Trophoblast cell (in vitro differentiated cells and primary cell): Measurements from ENCODE around the gene ATP8A1.

Experiments
- DNase-seq, 2 donors: peaks; one replicate each; pipeline ENCODE4 v3.0.0-alpha.2; 2016
- H2AFZ ChIP-seq: 2 replicates; pipeline ENCODE4 v1.6.1; 2013; ENCODE audit warnings: low read length, moderate library complexity, mild to moderate bottlenecking; ENCODE audit not compliant: insufficient read depth, poor library complexity
- H2AK5ac ChIP-seq: 2 replicates; pipeline ENCODE4 v1.6.1; 2013; ENCODE audit warnings: mild to moderate bottlenecking, low read length
- H2BK120ac ChIP-seq: 2 replicates; pipeline ENCODE4 v1.6.1; 2013; ENCODE audit warnings: low read length, mild to moderate bottlenecking, moderate library complexity; ENCODE audit not compliant: insufficient read depth, poor library complexity
- H2BK12ac ChIP-seq: 2 replicates; pipeline ENCODE4 v1.6.1; 2013; ENCODE audit warnings: mild to moderate bottlenecking, low read length, moderate library complexity
- H2BK5ac ChIP-seq: 2 replicates; pipeline ENCODE4 v1.6.1; 2013; ENCODE audit warnings: low read length, low read depth, moderate library complexity, mild to moderate bottlenecking; ENCODE audit not compliant: poor library complexity
- H3K14ac ChIP-seq: 2 replicates; pipeline ENCODE4 v1.6.1; 2013; ENCODE audit warnings: mild to moderate bottlenecking, low read length
- H3K18ac ChIP-seq: 2 replicates; pipeline ENCODE4 v1.6.1; 2013; ENCODE audit warnings: mild to moderate bottlenecking, low read length
- H3K23ac ChIP-seq: 2 replicates; pipeline ENCODE4 v1.6.1; 2013; ENCODE audit warnings: low read length
- H3K27ac ChIP-seq: 2 replicates; pipeline ENCODE4 v1.5.1; 2013; ENCODE audit warnings: low read depth, mild to moderate bottlenecking, inconsistent platforms, low read length, moderate library complexity
- H3K27me3 ChIP-seq: 2 replicates; pipeline ENCODE4 v1.6.1; 2013; ENCODE audit warnings: inconsistent platforms, mild to moderate bottlenecking, low read length, moderate library complexity; ENCODE audit not compliant: insufficient read depth
- H3K36me3 ChIP-seq, 2 experiments: 1 replicate in 1 of 2; 2 replicates in 1 of 2; pipeline ENCODE4 v1.6.1; 2013; ENCODE audit warnings: low read length in 2 of 2, mild to moderate bottlenecking in 2 of 2, moderate library complexity in 1 of 2; ENCODE audit not compliant: insufficient read depth in 2 of 2, control insufficient read depth in 1 of 2
- H3K4ac ChIP-seq: 2 replicates; pipeline ENCODE4 v1.6.1; 2013; ENCODE audit warnings: low read depth, mild to moderate bottlenecking, low read length, moderate library complexity
- H3K4me1 ChIP-seq, 2 experiments: 1 replicate in 1 of 2; 2 replicates in 1 of 2; pipeline ENCODE4 v1.6.1; 2013; ENCODE audit warnings: low read length in 2 of 2, mild to moderate bottlenecking in 2 of 2, moderate library complexity in 1 of 2; ENCODE audit not compliant: insufficient read depth in 2 of 2, control insufficient read depth in 1 of 2
- H3K4me2 ChIP-seq: 2 replicates; pipeline ENCODE4 v1.6.1; 2013; ENCODE audit warnings: inconsistent platforms, mild to moderate bottlenecking, low read length, moderate library complexity
- H3K4me3 ChIP-seq: 2 replicates; pipeline ENCODE4 v1.5.1; 2013; ENCODE audit warnings: mild to moderate bottlenecking, low read depth, low read length, inconsistent platforms
- H3K79me1 ChIP-seq: one replicate; pipeline ENCODE4 v1.6.1; 2013; ENCODE audit warnings: low read length
- H3K79me2 ChIP-seq: 2 replicates; pipeline ENCODE4 v1.6.1; 2013; ENCODE audit warnings: low read length, mild to moderate bottlenecking; ENCODE audit not compliant: control insufficient read depth, insufficient read depth, poor library complexity
- H3K9ac ChIP-seq: 2 replicates; pipeline ENCODE4 v1.6.1; 2013; ENCODE audit warnings: mild to moderate bottlenecking, low read length
- H3K9me3 ChIP-seq: 2 replicates; pipeline ENCODE4 v1.6.1; 2013; ENCODE audit warnings: low read depth, mild to moderate bottlenecking, control low read depth, inconsistent platforms, low read length; ENCODE audit not compliant: insufficient read depth
- H4K12ac ChIP-seq: 2 replicates; pipeline ENCODE4 v1.6.1; 2013; ENCODE audit warnings: low read depth, mild to moderate bottlenecking, low read length, moderate library complexity
- H4K8ac ChIP-seq: 2 replicates; pipeline ENCODE4 v1.6.1; 2013; ENCODE audit warnings: low read depth, mild to moderate bottlenecking, low read length, moderate library complexity
- H4K91ac ChIP-seq: one replicate; pipeline ENCODE4 v1.6.1; 2013; ENCODE audit warnings: low read depth, mild to moderate bottlenecking, low read length, moderate library complexity
- WGBS: extraction: QIAGEN DNeasy Blood & Tissue Kit; methylation state at CpG from one replicate; pipeline ENCODE4 v1.1.7; 2013; ENCODE audit warnings: missing lambda C conversion rate; ENCODE audit not compliant: insufficient read length, insufficient coverage; ENCODE audit errors: extremely low coverage; 5-methylcytosine and 5-hydroxymethylcytosine counted together

The ATP8A1 gene

DNA sequence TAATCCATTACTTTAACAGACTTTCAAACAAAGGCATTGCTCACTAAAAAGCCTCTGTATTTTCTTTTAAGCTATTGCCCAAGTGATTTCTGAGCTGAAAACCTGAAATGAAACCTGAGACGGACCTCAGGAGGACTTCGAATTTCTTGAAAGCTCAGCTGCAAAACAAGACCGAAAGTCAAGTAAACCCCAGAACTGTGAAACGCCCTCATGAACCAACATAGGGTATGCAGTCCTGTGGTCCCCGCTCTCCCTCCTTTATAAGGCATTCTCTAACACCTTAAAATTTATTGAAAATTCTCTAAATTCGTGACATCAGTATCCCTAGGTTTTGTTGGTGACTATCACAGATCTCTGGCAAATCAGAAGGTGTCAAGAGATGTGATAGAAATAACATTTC is 167.8 kb downstream of the ATP8A1 start:
- Histone ChIP-seq H3K4me1 (no peaks in the 10 kb centered on the region), H2AFZ (no peak overlapping the region), H3K9ac (no peak overlapping the region), H3K4me3 (no peak overlapping the region), H4K12ac (no peak overlapping the region), H3K23ac (no peak overlapping the region), H3K4ac (no peak overlapping the region), H3K4me2 (no peak overlapping the region), H3K18ac (no peak overlapping the region), H2BK120ac (no peak overlapping the region), H3K36me3 (no peaks in the 10 kb centered on the region), H3K79me1 (no peaks in the 10 kb centered on the region), H4K8ac (no peak overlapping the region), H3K79me2 (no peaks in the 10 kb centered on the region), H2BK12ac (no peak overlapping the region), H4K91ac (no peak overlapping the region), H2AK5ac (no peak overlapping the region), H3K9me3 (no peaks in the 10 kb centered on the region), H2BK5ac (no peak overlapping the region), H3K14ac (no peak overlapping the region), H3K27ac (no peak overlapping the region), H3K27me3 (no peaks in the 10 kb centered on the region)
- no peak for DNase-seq
- no CpG with 5 or more reads among the region's 6 CpGs for WGBS

DNA sequence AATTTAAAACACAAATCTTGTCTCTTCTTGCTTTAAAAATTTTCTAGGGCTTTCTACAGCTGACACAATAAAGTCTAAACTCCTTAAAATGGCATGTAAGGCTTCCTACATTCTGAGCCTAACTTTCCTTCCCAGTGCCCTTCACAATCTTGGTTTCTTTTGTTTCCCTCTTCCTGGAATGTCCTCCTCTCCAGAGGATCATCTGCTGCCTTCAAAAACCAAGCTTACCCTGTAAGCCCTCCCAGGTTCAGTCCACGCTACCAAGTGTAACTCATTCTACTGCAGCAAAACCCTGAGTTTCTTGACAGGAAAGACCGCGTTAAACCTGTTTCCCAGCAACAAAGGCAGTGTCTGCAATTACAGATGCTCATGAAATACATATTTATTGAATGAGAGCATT is 168.4 kb downstream of the ATP8A1 start:
- Histone ChIP-seq H3K9me3 (no peaks in the 10 kb centered on the region), H3K27ac (no peak overlapping the region), H2BK12ac (no peak overlapping the region), H3K9ac (no peak overlapping the region), H4K8ac (no peak overlapping the region), H2BK5ac (no peak overlapping the region), H3K4me2 (no peak overlapping the region), H3K4ac (no peak overlapping the region), H2AK5ac (no peak overlapping the region), H3K27me3 (no peaks in the 10 kb centered on the region), H2AFZ (no peak overlapping the region), H3K79me1 (no peaks in the 10 kb centered on the region), H3K79me2 (no peaks in the 10 kb centered on the region), H4K12ac (no peak overlapping the region), H3K18ac (no peak overlapping the region), H3K4me1 (no peaks in the 10 kb centered on the region), H4K91ac (no peak overlapping the region), H3K23ac (no peak overlapping the region), H2BK120ac (no peak overlapping the region), H3K4me3 (no peak overlapping the region), H3K36me3 (no peaks in the 10 kb centered on the region), H3K14ac (no peak overlapping the region)
- no CpG with 5 or more reads among the region's 3 CpGs for WGBS
- no peak for DNase-seq

DNA sequence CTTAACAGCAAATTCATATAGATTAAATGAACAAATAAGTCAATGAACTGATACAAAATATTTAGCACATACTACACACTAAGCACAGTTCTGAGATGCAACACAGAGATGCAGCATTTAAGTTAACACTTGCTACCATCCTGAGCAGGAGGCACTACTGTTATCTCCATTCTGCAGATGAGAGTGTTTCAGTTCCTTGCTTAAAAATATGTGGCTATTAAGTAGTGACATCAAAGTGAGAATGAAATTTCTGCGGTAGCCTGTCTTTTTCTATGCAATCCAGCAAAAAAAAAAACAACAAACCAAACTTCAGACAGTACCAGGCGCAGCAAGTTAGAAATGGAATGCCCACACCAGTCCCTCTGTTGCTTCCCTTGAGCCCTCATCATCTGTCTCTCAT is 168.8 kb downstream of the ATP8A1 start:
- no peak overlapping the region for H3K4me2 ChIP-seq
- no peaks in the 10 kb centered on the region for H3K79me2 ChIP-seq
- WGBS, result no CpG with 5 or more reads among the region's 2 CpGs
- no peaks in the 10 kb centered on the region for H3K79me1 ChIP-seq
- H3K4me1 ChIP-seq, result no peaks in the 10 kb centered on the region
- no peak overlapping the region for H3K23ac ChIP-seq
- no peak overlapping the region for H3K4ac ChIP-seq
- H3K18ac ChIP-seq, result no peak overlapping the region
- H2BK5ac ChIP-seq, result no peak overlapping the region
- no peak overlapping the region for H3K14ac ChIP-seq
- H2AFZ ChIP-seq, result no peak overlapping the region
- no peak overlapping the region for H4K12ac ChIP-seq
- no peak overlapping the region for H3K9ac ChIP-seq
- no peak overlapping the region for H4K8ac ChIP-seq
- H3K27me3 ChIP-seq, result no peaks in the 10 kb centered on the region
- no peaks in the 10 kb centered on the region for H3K9me3 ChIP-seq
- no peak overlapping the region for H3K27ac ChIP-seq
- no peak overlapping the region for H3K4me3 ChIP-seq
- no peaks in the 10 kb centered on the region for H3K36me3 ChIP-seq
- H2BK12ac ChIP-seq, result no peak overlapping the region
- H2AK5ac ChIP-seq, result no peak overlapping the region
- no peak overlapping the region for H2BK120ac ChIP-seq
- no peak for DNase-seq
- H4K91ac ChIP-seq, result no peak overlapping the region

DNA sequence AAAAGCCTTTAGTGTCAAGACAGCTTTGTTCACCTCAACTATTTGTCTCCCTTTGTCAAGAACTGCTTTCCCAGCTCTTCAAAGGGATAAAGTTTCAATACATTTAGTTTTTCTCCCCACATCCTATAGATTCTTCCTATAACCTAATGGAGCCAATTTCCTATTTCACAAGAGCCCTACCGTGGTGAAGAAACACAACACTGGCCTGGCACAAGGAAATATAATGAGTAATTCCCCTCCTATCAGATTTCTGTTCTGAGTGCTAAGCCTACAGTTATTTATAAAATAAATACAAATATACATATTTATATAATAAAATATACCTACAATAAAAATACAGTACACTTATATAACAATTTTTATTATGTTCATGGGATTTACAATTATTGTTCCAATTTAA is 169.7 kb downstream of the ATP8A1 start:
- H2BK120ac ChIP-seq, result no peak overlapping the region
- H4K91ac ChIP-seq, result no peak overlapping the region
- H4K8ac ChIP-seq, result no peak overlapping the region
- H3K79me2 ChIP-seq, result no peaks in the 10 kb centered on the region
- no peak overlapping the region for H3K9ac ChIP-seq
- H3K27ac ChIP-seq, result no peak overlapping the region
- H3K79me1 ChIP-seq, result no peaks in the 10 kb centered on the region
- no peaks in the 10 kb centered on the region for H3K9me3 ChIP-seq
- H3K36me3 ChIP-seq, result no peaks in the 10 kb centered on the region
- WGBS, result no CpG with 5 or more reads among the region's 1 CpG
- no peak overlapping the region for H2AFZ ChIP-seq
- H3K23ac ChIP-seq, result no peak overlapping the region
- H2AK5ac ChIP-seq, result no peak overlapping the region
- H3K4me2 ChIP-seq, result no peak overlapping the region
- H3K4ac ChIP-seq, result no peak overlapping the region
- H3K4me1 ChIP-seq, result no peaks in the 10 kb centered on the region
- H3K4me3 ChIP-seq, result no peak overlapping the region
- DNase-seq, result no peak
- no peak overlapping the region for H3K14ac ChIP-seq
- H2BK5ac ChIP-seq, result no peak overlapping the region
- H3K18ac ChIP-seq, result no peak overlapping the region
- H2BK12ac ChIP-seq, result no peak overlapping the region
- H3K27me3 ChIP-seq, result no peaks in the 10 kb centered on the region
- no peak overlapping the region for H4K12ac ChIP-seq
